HG03064 (cell line): Measurements from ENCODE around the gene CGNL1.

Source experiments
- ATAC-seq: cut with Tn5 transposase; IDR thresholded peaks from one replicate; pipeline ENCODE4 v1.9.1; 2021; ENCODE audit warnings: low read depth; ENCODE audit not compliant: unreplicated experiment

Gene CGNL1

GRCh38 chr15:57589281-57589680 is 213.0 kb downstream of the CGNL1 start:
- no peak for ATAC-seq

- ATAC-seq: no peak
Measured at GRCh38 chr15:57589754-57590153, 213.4 kb downstream of the CGNL1 start.

DNA sequence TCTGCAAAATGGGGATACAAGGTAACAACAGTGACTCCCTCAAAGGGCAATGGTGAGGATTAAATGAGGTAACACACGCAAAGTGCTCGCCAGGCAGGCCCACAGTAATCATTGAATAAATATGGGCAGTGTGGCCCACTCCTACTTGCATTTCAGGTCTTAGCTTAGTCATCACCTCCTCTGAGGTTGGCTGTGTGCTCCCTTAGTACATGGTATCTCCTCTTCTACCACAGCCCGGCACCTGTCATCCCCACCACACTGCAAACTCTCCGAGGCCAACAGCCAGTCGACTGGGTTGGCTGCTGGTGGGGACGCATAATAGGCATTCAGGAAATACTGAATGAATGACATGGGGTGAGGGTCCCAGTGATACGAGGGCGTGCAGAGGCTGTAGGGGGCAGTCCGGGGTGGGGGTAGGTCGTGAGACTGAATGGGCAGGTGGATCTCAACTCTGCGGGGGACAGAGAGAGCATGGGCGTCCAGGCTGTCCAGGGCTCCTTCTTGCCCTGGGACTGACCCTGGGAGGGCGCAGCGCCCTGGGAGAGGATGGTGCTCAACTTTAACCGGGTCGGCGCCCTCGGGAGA is 215.0 kb downstream of the CGNL1 start:
- ATAC-seq: no peak

DNA sequence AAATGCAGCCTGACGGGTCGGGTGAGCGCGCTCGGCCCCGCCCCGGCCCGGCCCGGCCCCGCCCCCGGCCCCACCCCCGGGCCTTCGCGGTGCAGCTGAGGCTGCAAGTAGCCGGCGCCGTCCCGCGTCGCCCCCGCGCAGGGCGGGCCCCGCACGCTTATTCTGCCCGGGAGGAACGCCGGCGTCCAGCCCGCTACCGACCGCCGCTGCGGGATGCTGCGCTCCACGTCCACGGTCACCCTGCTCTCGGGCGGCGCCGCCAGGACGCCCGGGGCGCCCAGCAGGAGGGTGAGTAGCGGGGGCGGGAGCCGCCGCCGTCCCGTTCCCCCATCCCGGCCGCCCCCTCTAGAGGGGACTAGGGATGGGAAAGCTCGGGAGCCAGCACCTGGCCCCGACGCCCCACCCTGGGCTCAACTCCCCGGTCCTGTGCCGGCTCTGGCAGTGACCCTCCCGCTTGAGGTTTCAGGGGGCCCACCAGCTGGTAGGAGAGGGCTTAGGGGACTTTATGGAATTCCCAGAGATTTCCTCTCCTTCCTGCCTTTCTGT is 215.6 kb downstream of the CGNL1 start, which contains the start of gene MYZAP:
Gene MYZAP, plus strand, starts transcription at position 83 of the 546 bp plus-strand sequence. Its CDS starts 131 bp downstream, at position 214.
- ATAC-seq: no peak

- no peak for ATAC-seq
Measured at GRCh38 chr15:57592426-57592825, 216.1 kb downstream of the CGNL1 start.

GRCh38 chr15:57592836-57593420 is 216.6 kb downstream of the CGNL1 start:
- no peak for ATAC-seq

DNA sequence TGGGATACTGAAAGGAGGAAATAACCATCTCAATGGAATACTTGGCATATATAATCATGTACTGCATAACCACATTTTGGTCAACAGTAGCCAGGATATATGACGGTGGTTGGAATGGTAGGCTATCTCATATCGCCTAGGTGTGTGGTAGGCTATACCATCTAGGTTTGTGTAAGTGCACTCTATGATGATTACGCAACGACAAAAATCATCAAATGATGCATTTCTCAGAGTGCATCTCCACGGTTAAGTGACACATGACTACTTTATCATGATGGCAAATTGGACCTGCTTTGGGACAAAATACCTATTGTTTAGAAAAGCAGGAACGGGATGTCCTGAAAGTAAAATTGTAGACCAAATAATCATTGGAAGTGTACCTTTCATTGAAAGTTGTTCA is 218.2 kb downstream of the CGNL1 start:
- no peak for ATAC-seq

- no peak for ATAC-seq
Measured at GRCh38 chr15:57595011-57595866, 218.9 kb downstream of the CGNL1 start.

GRCh38 chr15:57596301-57596855 is 220.1 kb downstream of the CGNL1 start:
- no peak for ATAC-seq

DNA sequence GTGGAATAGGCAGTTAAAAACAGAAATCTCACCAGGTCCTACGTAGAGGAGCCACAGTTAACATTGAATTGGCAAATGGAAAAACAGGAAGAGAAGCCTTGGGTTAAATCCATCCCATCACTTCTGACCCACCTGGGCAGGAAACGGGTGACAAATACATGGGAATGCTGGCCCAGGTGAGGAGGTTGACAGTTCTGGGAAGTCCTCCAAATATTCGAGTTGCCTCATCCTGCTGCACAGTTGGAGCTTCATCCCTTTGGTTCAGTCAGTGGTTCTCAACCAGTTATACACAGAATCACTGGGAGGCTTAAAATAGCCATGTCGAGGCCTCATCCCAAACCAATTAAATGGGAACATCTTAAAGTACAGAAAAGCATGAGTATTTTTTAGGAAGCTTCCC is 220.7 kb downstream of the CGNL1 start:
- ATAC-seq: no peak

DNA sequence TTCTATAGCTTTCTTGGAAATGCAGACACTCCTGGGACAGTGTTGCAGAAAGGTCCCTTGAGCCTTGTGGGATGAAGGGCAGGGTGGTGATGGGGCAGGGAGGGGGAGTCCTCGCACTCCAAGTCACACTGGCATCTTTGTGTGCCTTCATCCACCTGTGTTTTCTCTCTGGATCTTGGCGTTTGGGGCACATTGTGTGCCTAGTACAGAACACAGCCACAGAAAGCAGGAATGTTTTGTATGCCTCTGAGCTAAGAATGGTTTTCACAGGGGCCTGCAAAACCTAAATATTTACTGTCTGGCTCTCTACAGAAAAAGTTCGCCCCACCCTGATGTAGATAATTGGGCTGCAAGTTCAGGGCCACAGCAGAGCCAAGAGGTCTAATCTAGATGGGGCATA is 221.1 kb downstream of the CGNL1 start:
- no peak for ATAC-seq

- ATAC-seq: no peak
Measured at GRCh38 chr15:57598346-57598745, 222.0 kb downstream of the CGNL1 start.

DNA sequence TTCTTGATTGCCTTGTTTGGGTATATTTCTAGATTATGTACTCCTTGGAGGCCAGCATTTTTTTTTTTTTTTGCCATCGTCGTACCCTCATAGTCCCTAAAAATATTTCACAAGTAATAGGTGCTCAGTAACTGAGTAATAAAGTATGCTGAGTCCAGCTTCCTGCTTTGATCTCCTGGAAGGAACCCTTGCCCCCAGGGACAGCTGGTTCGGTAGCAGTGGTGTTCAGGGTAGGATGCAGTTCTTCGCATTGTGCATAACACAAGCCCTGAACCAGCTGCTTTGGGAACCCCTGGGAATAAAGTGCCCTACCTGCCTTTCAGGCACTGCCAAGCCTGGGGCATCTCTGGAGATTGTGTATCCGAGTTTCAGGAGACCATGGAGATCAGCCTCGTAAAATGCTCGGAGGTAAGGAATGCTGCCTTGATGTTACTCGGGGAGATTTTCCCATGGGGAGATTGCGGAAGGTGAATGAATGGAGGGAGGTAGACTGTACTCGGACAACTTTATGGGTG is 223.0 kb downstream of the CGNL1 start:
- ATAC-seq: no peak

DNA sequence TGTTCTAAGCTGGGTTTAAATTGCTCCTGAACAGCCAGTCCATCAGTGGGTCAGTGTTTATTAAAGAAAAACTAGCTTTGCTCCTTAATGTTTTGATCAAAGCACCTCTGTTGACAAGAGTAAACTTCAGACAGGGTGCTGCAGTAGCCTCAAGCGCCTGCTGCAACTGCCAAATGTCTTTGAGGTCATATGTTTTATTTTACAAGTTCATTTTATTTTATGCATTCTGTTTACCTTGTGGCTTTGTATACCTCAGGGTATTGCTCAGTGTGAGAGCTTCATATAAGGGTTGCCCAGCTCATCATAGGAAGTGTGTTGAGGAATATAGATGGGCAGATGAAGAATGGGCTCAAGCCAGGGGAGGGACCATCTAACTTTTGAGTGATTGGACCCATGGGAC is 223.9 kb downstream of the CGNL1 start:
- ATAC-seq: no peak
